NCI-H1930 (cell line): ENCODE results near the gene COQ7.

Experiments
- DNase-seq, 2 experiments: peaks; one replicate each; lab custom pipeline; 2025; lab: John Stamatoyannopoulos, UW

The COQ7 gene

GRCh38 chr16:19067349-19068236, at the start of gene COQ7:
TSS of gene COQ7 (plus strand) at chr16:19067614. CDS start at chr16:19067665, 51 bp downstream.
- peak; percentile 99 for DNase-seq

- DNase-seq = no peak
Observed at GRCh38 chr16:19020689-19021088, 46.7 kb upstream of the COQ7 start.

GRCh38 chr16:19021747-19022146, 45.7 kb upstream of the COQ7 start:
- DNase-seq = no peak

GRCh38 chr16:19027416-19027815, 40.0 kb upstream of the COQ7 start:
- DNase-seq = no peak

- DNase-seq = no peak
Observed at GRCh38 chr16:19029980-19030379, 37.4 kb upstream of the COQ7 start.

GRCh38 chr16:19031738-19032137, 35.7 kb upstream of the COQ7 start:
- no peak for DNase-seq

- DNase-seq = no peak
Observed at GRCh38 chr16:19033761-19034160, 33.7 kb upstream of the COQ7 start.

- no peak for DNase-seq
Observed at GRCh38 chr16:19040400-19040799, 27.0 kb upstream of the COQ7 start.

- DNase-seq = no peak
Observed at GRCh38 chr16:19044769-19045168, 22.6 kb upstream of the COQ7 start.

- no peak for DNase-seq
Observed at GRCh38 chr16:19046062-19046461, 21.4 kb upstream of the COQ7 start.

GRCh38 chr16:19062706-19063105, 4.7 kb upstream of the COQ7 start:
- no peak for DNase-seq

GRCh38 chr16:19066988-19067348, 446 bp upstream of the COQ7 start:
- no peak for DNase-seq

- no peak for DNase-seq
Observed at GRCh38 chr16:19068237-19068815, 912 bp downstream of the COQ7 start.

GRCh38 chr16:19071811-19072777, 4.7 kb downstream of the COQ7 start:
- no peak for DNase-seq

- DNase-seq = no peak
Observed at GRCh38 chr16:19073344-19073743, 5.9 kb downstream of the COQ7 start.

GRCh38 chr16:19073863-19074262, 6.4 kb downstream of the COQ7 start:
- no peak for DNase-seq

- DNase-seq = no peak
Observed at GRCh38 chr16:19075511-19075910, 8.1 kb downstream of the COQ7 start.

GRCh38 chr16:19077879-19078278, 10.5 kb downstream of the COQ7 start:
- DNase-seq = no peak

- DNase-seq = no peak
Observed at GRCh38 chr16:19083670-19084069, 16.3 kb downstream of the COQ7 start.

- DNase-seq = no peak
Observed at GRCh38 chr16:19084139-19084538, 16.7 kb downstream of the COQ7 start.

GRCh38 chr16:19084879-19085278, 17.5 kb downstream of the COQ7 start:
- no peak for DNase-seq

GRCh38 chr16:19085679-19086200, 18.3 kb downstream of the COQ7 start:
- no peak for DNase-seq
